NCI-H2227 (cell line): ENCODE data around the gene AQP12A.
"Not testable (repeated sequence)": the region's sequence is repeated elsewhere in the genome, so short reads cannot be mapped to it uniquely, and the experiment has no call there.

Experiments
- DNase-seq: peaks from one replicate; lab custom pipeline; 2025; ENCODE audit not compliant: unreplicated experiment; lab: John Stamatoyannopoulos, UW

The AQP12A gene

DNA sequence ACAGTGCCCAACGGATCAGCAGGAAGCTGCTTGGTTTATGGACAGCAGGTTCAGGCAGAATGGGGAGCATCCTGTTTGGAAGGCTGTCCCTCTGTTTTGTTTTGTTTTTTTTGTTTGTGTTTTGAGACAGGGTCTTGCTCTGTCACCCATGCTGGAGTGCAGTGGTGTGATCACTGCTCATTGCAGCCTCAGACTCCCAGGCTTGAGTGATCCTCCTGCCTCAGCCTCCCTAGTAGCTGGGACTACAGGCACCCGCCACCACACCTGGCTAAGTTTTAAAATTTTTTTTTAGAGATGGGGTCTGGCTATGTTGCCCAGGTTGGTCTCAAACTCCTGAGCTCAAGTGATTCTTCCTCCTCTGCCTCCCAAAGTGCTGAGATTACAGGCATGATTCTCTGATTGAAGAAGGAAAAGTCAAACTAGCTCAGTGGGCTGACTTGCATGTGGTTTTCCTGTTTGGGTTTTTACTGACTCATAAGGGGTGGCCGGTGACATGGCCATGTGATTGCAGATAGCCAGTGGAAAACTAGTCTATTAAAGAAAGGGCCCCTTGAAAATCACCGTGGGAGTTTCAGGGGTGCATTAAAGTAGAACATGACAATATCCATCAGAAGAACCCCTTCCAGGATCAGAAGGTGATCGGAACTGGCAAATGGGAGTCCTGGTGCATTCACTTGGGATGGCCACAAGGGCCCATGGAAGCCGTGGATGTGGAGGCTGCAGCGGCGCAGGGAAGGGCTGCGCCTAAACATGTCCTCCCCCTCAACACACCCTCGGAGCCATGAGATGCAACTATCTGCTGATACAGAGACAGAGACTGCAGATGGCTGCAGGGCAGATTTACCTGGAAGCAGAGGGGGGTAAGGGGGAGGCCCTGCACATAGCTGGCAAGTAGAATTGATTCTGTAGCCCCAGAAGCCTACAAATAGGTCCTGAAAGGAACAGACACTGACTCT, 35.5 kb upstream of the AQP12A start:
- DNase-seq = no peak

DNA sequence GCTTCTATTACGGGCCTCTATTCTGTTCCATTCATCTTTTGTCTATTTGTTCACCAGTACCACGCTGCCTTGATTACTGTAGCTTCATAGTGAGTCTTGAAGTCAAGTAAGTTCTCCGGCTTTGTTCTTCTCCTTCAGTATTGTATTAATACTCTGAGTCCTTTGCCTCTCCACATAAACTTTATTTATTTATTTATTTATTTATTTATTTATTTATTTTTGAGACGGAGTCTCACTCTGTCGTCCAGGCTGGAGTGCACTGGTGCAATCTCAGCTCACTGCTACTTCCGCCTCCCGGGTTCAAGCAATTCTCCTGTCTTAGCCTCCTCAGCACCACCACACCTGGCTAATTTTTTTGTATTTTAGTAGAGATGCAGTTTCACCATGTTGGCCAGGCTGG, 31.8 kb upstream of the AQP12A start:
- not testable (repeated sequence) for DNase-seq

DNA sequence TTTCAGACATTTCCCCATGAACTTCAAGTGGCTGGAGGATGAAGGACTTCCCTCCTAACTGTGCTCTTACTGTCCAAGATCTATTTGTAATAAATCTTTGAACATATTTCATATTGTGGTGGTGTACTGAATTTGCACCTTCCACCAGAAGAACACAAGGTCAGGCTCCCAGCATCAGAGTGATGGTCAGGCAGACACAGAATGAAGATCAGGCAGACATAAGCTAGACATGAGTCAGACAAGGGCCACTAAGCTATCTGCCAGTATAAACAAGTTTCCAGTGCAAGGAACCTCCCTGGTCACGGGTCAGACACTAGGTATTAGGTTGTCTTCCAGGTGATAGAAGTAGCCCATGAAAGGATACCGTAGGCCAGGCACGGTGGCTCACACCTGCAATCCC, 29.0 kb upstream of the AQP12A start:
- DNase-seq = no peak

DNA sequence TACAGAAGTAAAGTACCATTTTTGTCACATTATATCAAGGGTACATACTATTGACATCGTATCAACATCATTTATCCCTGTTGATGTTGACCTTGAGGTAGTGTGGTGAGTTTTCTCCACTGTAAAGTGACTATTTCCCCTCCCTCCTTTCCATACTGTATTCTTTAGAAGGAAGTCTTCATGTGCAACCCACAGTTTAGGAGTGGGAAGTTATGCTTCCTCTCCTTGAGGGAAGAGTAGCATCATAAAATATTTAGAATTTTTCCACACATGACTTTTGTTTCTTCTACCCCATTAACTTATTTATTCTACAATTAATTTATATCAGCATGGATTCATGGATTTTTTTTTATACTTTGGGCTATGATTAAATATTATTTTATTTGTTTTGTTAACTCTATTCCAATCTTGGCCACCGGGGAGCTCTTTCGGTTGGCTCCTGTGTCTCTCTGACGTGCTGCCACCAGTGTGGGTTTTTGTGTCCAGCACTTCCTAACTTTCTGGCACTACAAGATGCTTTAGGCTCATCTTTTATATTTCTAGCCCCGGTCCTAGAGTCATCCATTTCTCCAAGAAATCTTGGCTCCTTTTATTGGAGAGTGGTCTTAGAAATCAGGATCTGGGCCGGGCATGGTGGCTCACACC, 28.0 kb upstream of the AQP12A start:
- DNase-seq = no peak

DNA sequence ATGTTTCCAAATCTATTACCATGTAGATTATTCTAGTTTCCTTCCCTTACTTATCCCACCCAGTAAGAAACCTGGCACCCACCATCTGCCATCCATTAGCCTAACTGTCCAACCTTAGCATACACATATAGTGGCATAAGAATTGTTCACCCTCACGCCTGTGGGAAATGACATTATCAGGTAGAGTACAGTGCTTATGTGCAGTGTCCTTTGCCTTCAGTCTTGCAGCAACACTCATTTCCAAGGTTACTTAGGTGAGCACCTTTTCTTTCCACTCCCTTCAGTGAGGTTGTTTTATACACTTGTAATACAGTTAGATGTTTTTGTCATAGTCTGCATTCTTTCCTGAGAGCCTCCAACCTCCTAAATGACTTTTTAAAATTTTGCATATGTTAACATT, 27.0 kb upstream of the AQP12A start:
- DNase-seq = no peak

DNA sequence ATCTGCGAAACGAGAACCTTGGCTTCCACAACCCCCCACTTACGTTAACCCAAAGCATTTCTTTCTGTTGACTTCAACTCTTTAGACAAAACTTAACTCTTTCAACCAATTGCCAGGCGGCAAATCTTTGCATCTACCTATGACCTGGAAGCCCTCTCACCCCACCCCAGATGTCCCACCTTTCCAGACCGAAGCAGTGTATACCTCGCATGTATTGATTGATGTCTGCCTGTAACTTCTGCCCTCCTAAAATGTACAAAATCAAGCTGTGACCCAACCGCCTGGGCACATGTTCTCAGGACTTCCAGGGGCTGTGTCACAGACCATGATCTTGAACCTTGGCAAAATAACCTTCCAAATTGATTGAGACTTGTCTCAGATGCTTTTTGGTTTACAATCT, 21.3 kb upstream of the AQP12A start:
- no peak for DNase-seq

DNA sequence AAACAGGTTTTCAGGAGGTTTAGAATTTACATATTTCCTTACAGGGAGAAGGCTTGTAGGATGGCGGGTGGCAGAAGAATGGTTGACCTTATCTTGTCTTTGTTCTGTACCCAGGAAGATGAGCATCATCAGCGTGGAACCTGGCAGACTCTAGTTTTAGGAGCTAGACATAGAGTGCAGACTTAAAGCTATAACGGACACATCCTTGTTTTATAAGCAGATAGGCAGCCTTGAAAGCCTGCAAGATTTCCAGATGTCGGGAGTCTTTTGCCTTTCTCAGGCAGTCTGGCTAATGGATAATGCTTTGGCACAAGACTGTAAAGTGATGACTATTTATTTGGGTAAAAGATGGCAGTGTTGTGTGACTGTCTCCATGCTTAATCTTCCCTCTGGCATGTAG, 20.7 kb upstream of the AQP12A start:
- no peak for DNase-seq

DNA sequence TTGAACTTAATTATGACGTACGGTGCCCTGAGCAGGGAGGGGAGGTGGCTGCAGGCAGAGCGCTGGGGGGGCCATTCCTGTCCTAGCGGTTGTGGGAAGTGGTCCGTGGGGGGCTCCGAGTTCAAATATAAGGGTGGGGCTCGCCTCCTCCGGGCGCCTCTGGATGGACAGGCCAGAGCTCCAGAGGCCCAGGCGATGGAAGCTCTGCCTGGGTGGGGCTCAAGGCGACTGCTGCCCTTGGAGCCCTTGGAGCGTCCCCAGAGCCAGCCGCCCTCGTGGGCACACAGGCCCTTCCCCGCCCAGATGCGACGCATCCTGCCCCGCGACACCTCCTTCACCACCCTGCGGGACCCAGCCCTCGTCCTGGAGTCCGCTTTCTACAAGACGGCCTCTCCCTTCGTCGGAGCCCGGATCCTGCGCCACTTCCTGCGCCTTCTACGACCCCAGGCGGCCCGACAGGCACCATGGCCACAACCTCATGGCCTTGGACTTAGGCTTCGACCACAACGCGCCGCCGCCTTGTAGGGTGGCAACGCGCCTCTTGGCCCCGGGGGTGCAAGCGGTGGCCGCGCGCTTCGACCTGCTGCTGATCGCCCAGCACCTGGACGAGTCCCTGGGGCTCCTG, 19.5 kb upstream of the AQP12A start:
- DNase-seq = no peak

DNA sequence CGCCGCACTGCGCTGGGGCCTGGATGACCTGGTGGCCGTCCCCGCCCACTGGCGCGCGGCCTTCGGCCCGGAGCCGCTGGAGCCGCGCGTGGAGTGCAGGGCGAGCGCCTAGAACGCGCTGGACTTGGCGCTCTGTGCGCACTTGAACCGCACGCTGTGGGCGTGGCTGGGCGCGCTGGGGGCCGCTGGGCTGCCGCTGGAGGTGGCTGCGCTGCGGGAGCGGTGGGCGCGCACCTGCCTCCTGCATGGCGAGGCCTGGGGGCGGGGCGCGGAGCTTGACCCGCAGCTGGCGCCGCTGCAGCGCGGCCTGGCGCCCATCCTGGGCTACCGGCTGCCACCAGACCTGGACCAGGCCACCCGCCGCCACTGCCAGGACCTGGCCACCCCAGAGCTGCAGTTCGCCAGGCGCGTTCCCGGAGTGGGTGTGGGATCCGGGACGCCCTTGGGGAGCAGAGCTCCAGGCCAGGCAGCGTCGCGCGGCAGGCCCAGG, 18.9 kb upstream of the AQP12A start:
- no peak for DNase-seq

DNA sequence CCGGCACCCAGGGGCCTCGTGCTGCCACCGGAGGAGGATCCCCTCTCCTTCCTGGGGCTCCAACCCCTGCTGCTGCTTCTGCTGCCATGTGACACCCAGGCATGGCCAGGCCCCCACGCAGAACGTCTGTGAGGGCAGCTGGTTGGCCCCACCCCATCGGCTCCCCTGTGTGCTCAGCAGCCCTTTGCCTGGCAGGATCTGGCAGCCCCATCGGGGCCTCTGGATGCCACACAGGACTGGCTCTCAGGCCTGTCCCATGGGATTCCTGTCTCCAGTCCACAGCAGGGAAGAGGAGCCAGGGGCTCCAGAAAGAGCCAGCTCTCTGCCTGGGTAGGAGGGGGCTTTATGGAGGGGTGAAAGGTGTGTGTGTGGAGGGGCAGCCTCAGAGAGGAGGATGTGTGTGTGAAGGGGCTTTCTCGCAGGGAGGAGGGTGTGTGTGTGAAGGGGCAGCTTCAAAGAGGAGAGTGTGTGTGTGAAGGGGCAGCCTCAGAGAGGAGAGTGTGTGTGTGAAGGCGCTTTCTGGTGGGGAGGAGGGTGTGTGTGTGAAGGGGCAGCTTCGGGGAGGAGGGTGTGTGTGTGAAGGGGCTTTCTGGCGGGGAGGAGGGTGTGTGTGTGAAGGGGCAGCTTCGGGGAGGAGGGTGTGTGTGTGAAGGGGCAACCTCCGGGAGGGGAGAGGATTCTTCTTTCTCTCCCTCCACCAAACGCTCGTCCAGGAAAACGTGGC, 17.0 kb upstream of the AQP12A start:
- not testable (repeated sequence) for DNase-seq

DNA sequence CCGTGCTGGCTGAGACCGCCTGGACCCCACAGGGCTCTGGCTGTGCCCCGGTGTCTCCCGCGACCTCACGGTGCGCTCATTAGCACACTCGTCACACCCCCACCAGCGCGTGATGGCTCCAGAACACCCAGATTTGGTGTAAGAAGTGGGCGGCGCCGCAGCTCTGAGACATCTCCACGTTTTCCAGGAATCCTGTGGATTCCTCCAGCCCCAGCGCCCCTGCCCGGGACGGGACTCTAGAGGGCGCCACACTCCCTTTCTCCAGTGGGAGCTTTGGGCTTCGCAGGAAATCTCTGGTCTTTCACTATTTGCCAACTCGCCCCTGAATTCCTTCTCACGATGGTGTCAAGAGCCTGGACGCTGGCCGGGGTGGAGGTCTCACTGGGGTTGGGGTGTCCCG, 16.3 kb upstream of the AQP12A start:
- not testable (repeated sequence) for DNase-seq

DNA sequence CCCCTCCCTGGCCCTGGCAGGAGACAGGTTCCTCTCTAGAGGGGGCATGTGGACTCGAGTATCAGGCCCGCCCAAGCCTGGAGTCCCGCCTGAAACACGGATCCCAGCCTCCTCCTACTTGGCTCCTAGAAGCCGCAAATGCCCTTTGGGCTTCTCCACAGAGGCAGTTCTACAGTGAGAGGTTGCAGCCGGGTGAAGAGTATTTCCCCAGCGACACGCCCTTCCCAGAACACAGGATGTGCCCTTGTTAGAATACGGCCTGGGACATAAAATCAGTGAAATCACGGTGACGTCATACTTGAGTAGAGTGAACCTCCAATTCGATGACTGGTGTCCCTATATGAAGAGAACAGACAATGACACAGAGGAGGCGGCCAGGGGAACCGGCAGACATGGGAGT, 13.6 kb upstream of the AQP12A start:
- DNase-seq = not testable (repeated sequence)

DNA sequence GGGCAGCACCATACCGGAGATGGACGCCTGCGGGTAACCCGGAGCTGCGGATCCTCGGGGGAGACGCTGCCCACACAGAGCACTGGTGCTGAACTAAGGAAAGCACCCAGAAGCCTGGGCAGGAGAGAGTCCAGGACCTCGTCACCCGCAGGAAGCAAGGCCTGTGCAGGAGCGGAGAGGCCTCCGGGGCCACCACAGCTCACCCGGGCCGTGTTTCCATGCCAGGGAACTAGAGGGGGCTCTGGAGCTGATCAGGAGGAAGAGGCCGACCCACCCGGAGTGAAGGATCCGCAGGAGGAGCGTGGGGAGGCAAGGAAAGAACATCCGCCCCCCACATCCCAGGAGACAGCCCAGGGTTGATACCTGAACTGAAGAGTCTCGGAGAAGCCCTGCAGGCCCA, 12.8 kb upstream of the AQP12A start:
- DNase-seq = not testable (repeated sequence)

DNA sequence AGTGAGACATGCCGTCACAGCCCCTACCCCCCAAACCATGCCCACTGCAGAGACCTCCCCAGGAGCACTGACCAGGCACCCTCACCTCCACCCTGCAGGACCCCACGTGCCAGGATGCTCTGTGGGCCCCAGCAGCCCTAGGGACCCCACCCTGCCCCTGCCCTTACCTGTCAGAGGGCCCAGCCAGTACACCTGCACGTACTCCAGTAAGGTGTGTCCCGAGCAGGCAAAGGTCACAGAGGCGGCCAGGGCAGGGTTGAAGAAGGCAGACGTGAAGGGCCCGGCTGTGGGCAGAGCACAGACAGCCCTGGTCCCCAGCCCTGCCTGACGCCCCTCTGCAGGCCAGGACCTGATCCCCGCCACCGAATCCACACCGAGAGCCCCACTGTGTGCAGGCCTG, 11.5 kb upstream of the AQP12A start:
- not testable (repeated sequence) for DNase-seq

DNA sequence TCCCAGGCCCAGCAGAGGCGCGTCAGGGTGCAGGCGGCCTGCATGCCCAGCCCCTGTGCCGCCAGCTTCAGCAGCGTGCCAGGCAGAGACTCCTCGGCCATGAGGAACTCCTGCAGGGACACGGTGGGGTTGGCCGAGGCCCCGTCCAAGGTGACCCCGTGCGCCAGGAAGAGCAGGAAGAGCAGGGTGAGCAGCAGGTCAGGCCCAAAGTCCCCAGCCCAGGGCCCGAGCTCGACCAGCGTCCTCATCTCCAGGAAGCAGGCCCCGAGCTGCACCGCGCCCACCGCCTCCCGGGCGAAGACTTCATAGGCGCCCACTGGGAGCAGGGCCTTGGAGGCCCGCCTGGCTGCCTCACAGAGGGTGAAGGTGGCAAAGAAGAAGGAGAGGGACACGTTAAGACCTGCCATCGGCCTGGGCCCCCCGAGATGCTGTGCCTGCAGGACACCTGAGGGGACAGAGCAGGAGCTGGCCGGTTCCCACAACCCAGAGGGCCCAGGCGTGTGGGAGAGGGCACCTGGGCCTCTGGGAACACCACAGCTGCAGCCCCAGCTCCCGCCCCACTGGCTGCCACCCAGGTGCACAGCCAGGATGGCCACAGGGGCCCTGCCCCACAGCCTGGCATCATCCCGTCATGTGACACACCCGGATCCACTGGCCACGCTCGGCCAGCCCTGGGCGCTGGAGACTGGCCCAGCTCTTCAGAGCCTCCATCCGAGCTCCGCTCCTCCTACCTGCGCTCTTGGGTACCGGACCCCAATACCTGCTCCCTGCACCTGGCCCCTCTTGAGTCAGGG, 9.0 kb upstream of the AQP12A start, which contains the start of gene AQP12B:
AQP12B (minus strand) TSS at position 455 of the 794 bp plus-strand sequence; CDS start at position 407, 48 bp downstream.
- not testable (repeated sequence) for DNase-seq

DNA sequence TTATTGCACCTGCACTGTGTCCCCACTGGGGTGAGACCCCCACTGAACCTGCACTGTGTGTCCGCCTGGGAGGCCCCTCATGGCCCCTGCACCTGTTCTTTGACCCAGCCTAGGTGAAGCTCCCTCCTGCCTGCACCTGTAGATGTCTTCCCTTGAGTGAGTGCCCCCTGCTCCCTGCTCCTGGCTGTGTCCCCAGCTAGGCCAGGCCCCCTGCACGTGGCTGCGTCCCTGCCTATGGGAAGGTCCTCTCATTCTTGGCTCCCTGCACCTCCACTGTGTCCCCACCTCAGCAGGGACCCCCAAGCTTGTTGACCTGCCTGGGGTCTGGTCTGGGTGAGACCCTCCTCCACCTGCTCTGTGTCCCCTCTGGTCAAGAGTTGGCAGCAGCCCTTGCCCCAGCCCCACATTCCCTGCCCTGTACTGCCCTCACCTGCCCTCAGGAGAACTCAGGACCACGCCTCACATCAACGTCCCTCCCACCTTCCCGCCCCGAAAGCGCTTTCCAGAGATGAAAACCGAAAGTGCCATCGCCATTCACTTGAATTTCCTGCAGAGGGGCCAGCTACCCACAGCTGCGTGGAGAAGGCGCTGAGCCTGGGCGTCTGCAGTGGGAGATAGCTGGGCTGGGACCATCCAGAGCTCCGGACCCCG, 8.2 kb upstream of the AQP12A start:
- DNase-seq = not testable (repeated sequence)

DNA sequence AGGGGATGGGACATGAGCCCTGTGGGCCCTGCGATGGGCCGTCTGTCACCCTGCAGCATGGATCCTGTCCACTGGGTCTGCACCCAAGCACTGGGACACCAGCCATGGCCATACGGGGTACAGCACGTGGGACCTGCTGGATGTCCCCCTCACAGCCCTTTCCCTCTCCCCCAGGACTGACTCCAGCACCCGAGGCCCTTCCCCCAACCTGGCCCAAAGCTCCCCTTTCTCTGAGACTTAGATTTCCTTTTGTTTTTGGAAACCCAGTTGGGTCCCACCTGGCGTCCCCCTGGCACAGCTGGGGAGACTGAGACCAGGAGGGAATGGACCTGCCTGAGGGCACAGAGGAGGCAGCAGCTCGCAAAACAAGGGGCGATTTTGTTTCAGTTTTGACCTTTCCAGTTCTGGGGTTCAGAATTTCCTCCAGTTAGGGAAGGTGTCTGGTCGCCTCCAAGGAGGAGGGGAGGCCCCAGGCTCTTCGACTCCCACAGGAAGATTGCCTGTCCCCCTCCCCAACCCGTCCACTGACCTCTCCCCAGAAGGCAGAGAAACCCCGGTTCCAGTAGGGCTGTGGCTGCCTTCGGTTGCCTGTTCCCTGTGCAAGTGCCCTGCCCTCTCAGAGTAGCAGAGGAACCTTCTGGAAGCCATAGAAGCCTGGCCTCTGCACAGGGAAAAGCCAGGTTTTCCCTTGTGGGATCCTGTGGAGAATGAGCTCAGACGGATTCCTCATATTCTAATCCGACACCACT, 7.5 kb upstream of the AQP12A start:
- DNase-seq = not testable (repeated sequence)

DNA sequence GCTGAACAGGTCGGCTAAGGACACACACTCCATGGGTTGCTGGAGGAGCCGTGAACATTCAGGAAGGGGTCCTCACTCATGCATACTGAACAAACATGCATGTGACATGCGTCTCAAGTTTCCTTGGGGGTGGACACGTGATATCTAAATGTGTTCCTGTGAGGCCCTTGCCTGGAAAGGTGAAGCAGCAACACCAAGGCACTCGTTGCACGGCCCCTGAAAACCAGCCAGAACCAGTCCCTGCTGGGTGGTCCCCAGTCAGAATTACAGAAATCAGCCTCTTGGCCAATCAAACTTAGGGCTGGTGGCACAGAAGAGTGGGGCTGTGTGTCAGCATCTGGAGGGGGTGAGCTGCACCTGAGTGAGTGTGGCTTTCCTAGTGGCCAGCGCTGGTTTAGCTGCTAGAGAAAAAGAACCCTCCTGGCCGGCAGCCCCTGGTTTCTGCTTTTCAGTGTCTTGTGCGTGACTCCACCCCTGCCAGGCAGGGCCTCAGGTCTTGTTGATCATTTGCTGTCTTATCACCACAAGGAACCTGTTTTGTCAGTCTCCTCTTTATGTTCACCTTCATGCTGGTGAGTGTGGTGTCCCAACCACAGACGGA, 5.8 kb upstream of the AQP12A start:
- DNase-seq = no peak
